GM12878 (cell line): ENCODE measurements around the gene TMEM132D. TPM values are rescaled to one million over a fixed set of nuclear protein-coding genes. Genes with fewer than 3 reads are reported as not detected.

Source experiments
- ATAC-seq: fragments of 200-7000 bp; cut with Tn5 transposase; 3 replicates; pipeline ENCODE4 v1.9.1; 2020; ENCODE audit warnings: mild to moderate bottlenecking, moderate library complexity
- BruUV-seq: library from RNA; stranded (reverse); fragments of 400-500 nt; replicated peaks from 2 replicates; lab custom pipeline; 2021; lab: Mats Ljungman, UMichigan
- CTCF ChIA-PET: fragments of 300-600 bp; sonication (Branson Sonifier 250); formaldehyde crosslinking; extraction: SDS; loops from one replicate; lab custom pipeline; 2021; ENCODE audit warnings: inconsistent platforms; lab: Yijun Ruan, JAX
- POLR2A ChIA-PET: fragments of 350-600 bp; formaldehyde crosslinking; extraction: SDS; loops from one replicate; lab custom pipeline; 2021; ENCODE audit warnings: inconsistent platforms; lab: Charles Lee
- RAD21 ChIA-PET: fragments of 300-600 bp; sonication (Branson Sonifier 250); formaldehyde crosslinking; loops from one replicate; lab custom pipeline; 2023; ENCODE audit warnings: antibody characterized with exemption; ENCODE audit not compliant: unreplicated experiment; lab: Charles Lee
- SMC1A ChIA-PET: fragments of 300-600 bp; sonication (Branson Sonifier 250); formaldehyde crosslinking; loops from one replicate; lab custom pipeline; 2023; ENCODE audit not compliant: unreplicated experiment, uncharacterized antibody; lab: Charles Lee
- DNase-seq: peaks from one replicate; pipeline ENCODE4 v3.0.0-alpha.2; 2011; ENCODE audit warnings: low read depth, low spot score
- FAIRE-seq: peaks from 3 replicates; lab custom pipeline; 2011; peaks lifted over from hg19 to GRCh38; lab: Jason Lieb, UNC
- H2AFZ ChIP-seq: 2 replicates; pipeline ENCODE4 v1.6.0; 2011; ENCODE audit warnings: low read depth, low read length, control low read depth; ENCODE audit not compliant: control insufficient read depth
- H3K27ac ChIP-seq: 2 replicates; pipeline ENCODE4 v1.5.1; 2011; ENCODE audit warnings: control low read depth; ENCODE audit not compliant: control insufficient read depth, insufficient read depth
- H3K27me3 ChIP-seq, 2 experiments: replicated peaks in 1 of 2; 2 replicates each; pipeline versions ENCODE4 v1.6.0 to v1.6.1; 2011; ENCODE audit warnings: low read length in 1 of 2; ENCODE audit not compliant: control insufficient read depth in 2 of 2, insufficient read depth in 2 of 2
- H3K36me3 ChIP-seq, 2 experiments: 2 replicates each; pipeline ENCODE4 v1.5.1; 2011; ENCODE audit warnings: low read length in 1 of 2; ENCODE audit not compliant: control insufficient read depth in 2 of 2, insufficient read depth in 2 of 2
- H3K4me1 ChIP-seq: 2 replicates; pipeline ENCODE4 v1.6.1; 2011; ENCODE audit warnings: mild to moderate bottlenecking, low read length, moderate library complexity, mixed read lengths; ENCODE audit not compliant: control insufficient read depth, insufficient read depth
- H3K4me2 ChIP-seq: 2 replicates; pipeline ENCODE4 v1.6.0; 2011; ENCODE audit warnings: control low read depth; ENCODE audit not compliant: control insufficient read depth, insufficient read depth
- H3K4me3 ChIP-seq: fragments of 200-600 bp; sonication (generic); 2 replicates; pipeline ENCODE4 v1.5.1; 2016
- H3K79me2 ChIP-seq: 2 replicates; pipeline ENCODE4 v1.6.0; 2011; ENCODE audit warnings: low read length; ENCODE audit not compliant: control insufficient read depth, insufficient read depth
- H3K9ac ChIP-seq: 2 replicates; pipeline ENCODE4 v1.8.0; 2011; ENCODE audit warnings: low read length, control low read depth, mixed read lengths; ENCODE audit not compliant: control insufficient read depth, insufficient read depth
- H3K9me3 ChIP-seq: replicated peaks from 3 replicates; pipeline ENCODE4 v1.5.1; 2011; ENCODE audit warnings: mild to moderate bottlenecking, low read length; ENCODE audit not compliant: control insufficient read depth, insufficient read depth
- H4K20me1 ChIP-seq: 2 replicates; pipeline ENCODE4 v1.6.0; 2011; ENCODE audit not compliant: control insufficient read depth, insufficient read depth
- BCL11A ChIP-seq: IDR thresholded peaks from 2 replicates; pipeline ENCODE4 v1.6.1; 2011; ENCODE audit warnings: low read depth, low read length
- CBX3 ChIP-seq: fragments of 200-600 bp; sonication (generic); IDR thresholded peaks from 2 replicates; pipeline ENCODE4 v1.6.1; 2016; ENCODE audit warnings: low read depth, borderline replicate concordance
- EP300 ChIP-seq, 2 experiments: fragments of 150-350 bp in 1 of 2; IDR thresholded peaks; 2 replicates each; pipeline ENCODE4 v1.6.1; 2011 to 2012; ENCODE audit warnings: low read depth in 2 of 2, low read length in 2 of 2, borderline replicate concordance in 1 of 2, improper control_type of control experiment in 1 of 2, inconsistent platforms in 1 of 2; ENCODE audit not compliant: control insufficient read depth in 1 of 2
- FOXM1 ChIP-seq: IDR thresholded peaks from 2 replicates; pipeline ENCODE4 v1.6.1; 2012; ENCODE audit warnings: low read depth, mild to moderate bottlenecking, inconsistent platforms, low read length, moderate library complexity
- JUND ChIP-seq: IDR thresholded peaks from 2 replicates; pipeline ENCODE4 v1.6.1; 2012; ENCODE audit warnings: low read depth, mild to moderate bottlenecking, low read length, improper control_type of control experiment, moderate library complexity
- MEF2B ChIP-seq: fragments of 450-650 bp; IDR thresholded peaks from 2 replicates; pipeline ENCODE4 v1.6.1; 2018; ENCODE audit warnings: mild to moderate bottlenecking, moderate library complexity; ENCODE audit not compliant: partially characterized antibody, poor library complexity, severe bottlenecking
- POU2F2 ChIP-seq: IDR thresholded peaks from 3 replicates; pipeline ENCODE4 v1.6.1; 2011; ENCODE audit warnings: low read depth, mild to moderate bottlenecking, low read length, borderline replicate concordance
- SUZ12 ChIP-seq: fragments of 200-600 bp; sonication (generic); IDR thresholded peaks from one replicate; pipeline ENCODE4 v1.6.1; 2018; ENCODE audit warnings: antibody characterized with exemption, mild to moderate bottlenecking; ENCODE audit not compliant: unreplicated experiment
- WGBS: methylation state at CpG from one replicate; pipeline ENCODE4 v1.1.6; 2016; ENCODE audit warnings: low lambda C conversion rate; ENCODE audit not compliant: insufficient replicate concordance, insufficient coverage; ENCODE audit errors: missing lambda C conversion rate; 5-methylcytosine and 5-hydroxymethylcytosine counted together
- in situ Hi-C: fragments of 300-500 bp; cut with MboI; formaldehyde crosslinking; loops from 9 replicates; pipeline ENCODE4 v1.14.3; 2018; ENCODE audit warnings: mixed read lengths
- intact Hi-C: fragments of 100-400 bp; cut with micrococcal nuclease; formaldehyde crosslinking; loops from one replicate; pipeline ENCODE4 v1.14.2; 2022; ENCODE audit not compliant: unreplicated experiment
- polyA plus RNA-seq, 11 experiments: library from polyadenylated mRNA; depleted of rRNA in 4 of 11; unstranded in 6 of 11; stranded (reverse) in 5 of 11; fragments of >200 nt; fragmentation: Nextera tagmentation in 4 of 11; fragmentation: Illumina TruSeq in 1 of 11; extraction: Ambion mirVana in 4 of 11; extraction: Trizol in 1 of 11; gene quantifications; 1 replicate in 1 of 11; 2 replicates in 10 of 11; pipeline versions ENCODE4 v1.2.1 to v1.2.3, GENCODE V29; 2011 to 2016; ENCODE audit warnings: inconsistent platforms in 2 of 11, missing spikeins in 2 of 11, low read depth in 1 of 11
- total RNA-seq, 4 experiments: library from RNA; depleted of rRNA in 3 of 4; stranded (reverse); fragments of >200 nt in 3 of 4; fragmentation: Illumina TruSeq in 1 of 4; extraction: Trizol in 1 of 4; gene quantifications; 2 replicates each; pipeline versions ENCODE4 v1.2.1 to v1.2.3, GENCODE V29; 2013 to 2021
- TF ChIP-seq, protein P1 (sequence below): fragments of 450-650 bp; IDR thresholded peaks from 2 replicates; pipeline ENCODE4 v1.6.1; 2017; ENCODE audit warnings: borderline replicate concordance
- TF ChIP-seq, protein P2 (sequence below): fragments of 450-650 bp; formaldehyde crosslinking; IDR thresholded peaks from 2 replicates; pipeline ENCODE4 v1.4.0; 2020; ENCODE audit warnings: mild to moderate bottlenecking, moderate library complexity
- TF ChIP-seq, protein P3 (sequence below): fragments of 450-650 bp; IDR thresholded peaks from 2 replicates; pipeline ENCODE4 v1.6.1; 2016; ENCODE audit warnings: mild to moderate bottlenecking

TMEM132D gene
- total and polyA plus RNA-seq, 10 of the 15 experiments (the other 5 are each of a cell fraction or from before 2014, with no cell fraction given), result under 0.01 to 0.12 (median 0.02) TPM; not detected in 3

DNA sequence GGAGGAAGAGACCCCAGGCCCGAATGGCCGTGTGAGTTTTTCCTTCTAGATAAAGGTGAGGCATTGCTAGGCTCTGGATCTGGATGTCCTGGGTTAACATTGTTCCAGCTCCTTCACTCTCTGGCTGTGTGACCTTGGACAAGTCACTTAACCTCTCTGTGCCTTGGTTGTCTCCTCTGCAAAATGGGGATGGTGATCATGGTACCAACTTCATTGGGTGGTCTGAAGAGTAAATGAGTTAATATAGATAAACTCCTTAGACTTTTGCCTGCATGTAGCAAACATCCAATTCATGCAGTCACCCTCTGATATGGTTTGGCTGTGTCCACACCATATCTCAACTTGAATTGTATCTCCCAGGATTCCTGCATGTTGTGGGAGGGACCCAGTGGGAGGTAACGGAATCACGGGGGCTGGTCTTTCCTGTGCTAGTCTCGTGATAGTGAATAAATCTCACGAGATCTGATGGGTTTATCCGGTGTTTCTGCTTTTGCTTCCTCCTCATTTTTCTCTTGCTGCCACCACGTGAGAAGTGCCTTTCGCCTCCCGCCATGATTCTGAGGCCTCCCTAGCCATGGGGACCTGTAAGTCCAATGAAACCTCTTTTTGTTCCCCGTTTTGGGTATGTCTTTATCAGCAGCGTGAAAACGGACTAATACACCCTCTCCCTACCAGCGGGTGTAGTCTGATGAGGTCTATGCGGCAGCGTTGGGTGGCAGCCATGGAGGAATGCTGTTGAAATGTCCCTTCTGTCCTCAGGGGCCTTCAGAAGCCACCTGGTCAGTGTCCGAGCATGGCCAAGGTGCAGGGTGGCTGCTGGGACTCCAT lies 794.4 kb downstream of the TMEM132D start (continued):
- TF ChIP-seq, protein P1, sequence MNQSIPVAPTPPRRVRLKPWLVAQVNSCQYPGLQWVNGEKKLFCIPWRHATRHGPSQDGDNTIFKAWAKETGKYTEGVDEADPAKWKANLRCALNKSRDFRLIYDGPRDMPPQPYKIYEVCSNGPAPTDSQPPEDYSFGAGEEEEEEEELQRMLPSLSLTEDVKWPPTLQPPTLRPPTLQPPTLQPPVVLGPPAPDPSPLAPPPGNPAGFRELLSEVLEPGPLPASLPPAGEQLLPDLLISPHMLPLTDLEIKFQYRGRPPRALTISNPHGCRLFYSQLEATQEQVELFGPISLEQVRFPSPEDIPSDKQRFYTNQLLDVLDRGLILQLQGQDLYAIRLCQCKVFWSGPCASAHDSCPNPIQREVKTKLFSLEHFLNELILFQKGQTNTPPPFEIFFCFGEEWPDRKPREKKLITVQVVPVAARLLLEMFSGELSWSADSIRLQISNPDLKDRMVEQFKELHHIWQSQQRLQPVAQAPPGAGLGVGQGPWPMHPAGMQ, result no peak
- TF ChIP-seq POU2F2, result no peak

DNA sequence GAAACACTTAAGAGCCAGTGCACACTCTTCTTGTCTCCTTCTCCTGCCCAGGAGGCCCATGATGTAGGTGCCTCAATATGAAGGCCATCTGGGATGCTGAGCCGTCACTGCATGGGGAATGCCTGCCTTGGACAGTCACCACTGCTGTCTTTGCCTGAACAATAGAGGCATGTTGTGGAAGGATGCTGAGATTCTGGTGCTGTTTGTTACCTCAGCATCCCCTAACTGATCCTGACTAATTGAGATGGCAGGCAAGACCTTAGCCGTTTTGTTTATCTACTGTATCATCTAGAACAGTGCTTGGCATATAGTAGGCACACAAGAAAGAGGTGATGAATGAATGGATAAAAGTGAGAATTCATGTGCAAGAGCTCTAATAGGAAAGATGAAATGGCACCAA lies 797.1 kb downstream of the TMEM132D start:
- H3K79me2 ChIP-seq, result no peaks in the 10 kb centered on the region
- ChIA-PET RAD21 (no interaction called here), SMC1A (no interaction called here), POLR2A (no interaction called here), CTCF (no interaction called here)
- no peak overlapping the region for H3K9ac ChIP-seq
- no peak for DNase-seq
- in situ Hi-C loops (no loop called here), intact Hi-C loops (no loop called here)
- H3K4me3 ChIP-seq, result no peak overlapping the region
- H3K36me3 ChIP-seq, result no peaks in the 10 kb centered on the region
- 0% methylated on average over 2 of the region's 2 CpGs for WGBS
- TF ChIP-seq EP300 (IDR thresholded peaks at IDR 0.05; ENCODE audit: borderline replicate concordance in 1 of 2, control insufficient read depth in 1 of 2, low read depth in 2 of 2, low read length in 2 of 2), result no peak
- TF ChIP-seq, protein P2, sequence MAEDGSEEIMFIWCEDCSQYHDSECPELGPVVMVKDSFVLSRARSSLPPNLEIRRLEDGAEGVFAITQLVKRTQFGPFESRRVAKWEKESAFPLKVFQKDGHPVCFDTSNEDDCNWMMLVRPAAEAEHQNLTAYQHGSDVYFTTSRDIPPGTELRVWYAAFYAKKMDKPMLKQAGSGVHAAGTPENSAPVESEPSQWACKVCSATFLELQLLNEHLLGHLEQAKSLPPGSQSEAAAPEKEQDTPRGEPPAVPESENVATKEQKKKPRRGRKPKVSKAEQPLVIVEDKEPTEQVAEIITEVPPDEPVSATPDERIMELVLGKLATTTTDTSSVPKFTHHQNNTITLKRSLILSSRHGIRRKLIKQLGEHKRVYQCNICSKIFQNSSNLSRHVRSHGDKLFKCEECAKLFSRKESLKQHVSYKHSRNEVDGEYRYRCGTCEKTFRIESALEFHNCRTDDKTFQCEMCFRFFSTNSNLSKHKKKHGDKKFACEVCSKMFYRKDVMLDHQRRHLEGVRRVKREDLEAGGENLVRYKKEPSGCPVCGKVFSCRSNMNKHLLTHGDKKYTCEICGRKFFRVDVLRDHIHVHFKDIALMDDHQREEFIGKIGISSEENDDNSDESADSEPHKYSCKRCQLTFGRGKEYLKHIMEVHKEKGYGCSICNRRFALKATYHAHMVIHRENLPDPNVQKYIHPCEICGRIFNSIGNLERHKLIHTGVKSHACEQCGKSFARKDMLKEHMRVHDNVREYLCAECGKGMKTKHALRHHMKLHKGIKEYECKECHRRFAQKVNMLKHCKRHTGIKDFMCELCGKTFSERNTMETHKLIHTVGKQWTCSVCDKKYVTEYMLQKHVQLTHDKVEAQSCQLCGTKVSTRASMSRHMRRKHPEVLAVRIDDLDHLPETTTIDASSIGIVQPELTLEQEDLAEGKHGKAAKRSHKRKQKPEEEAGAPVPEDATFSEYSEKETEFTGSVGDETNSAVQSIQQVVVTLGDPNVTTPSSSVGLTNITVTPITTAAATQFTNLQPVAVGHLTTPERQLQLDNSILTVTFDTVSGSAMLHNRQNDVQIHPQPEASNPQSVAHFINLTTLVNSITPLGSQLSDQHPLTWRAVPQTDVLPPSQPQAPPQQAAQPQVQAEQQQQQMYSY (CRISPR knock-in tag), result no peak
- TF ChIP-seq BCL11A, result no peak
- no peak for TF ChIP-seq JUND
- no peak for TF ChIP-seq SUZ12
- TF ChIP-seq FOXM1, result no peak
- TF ChIP-seq MEF2B, result no peak
- TF ChIP-seq, protein P3, sequence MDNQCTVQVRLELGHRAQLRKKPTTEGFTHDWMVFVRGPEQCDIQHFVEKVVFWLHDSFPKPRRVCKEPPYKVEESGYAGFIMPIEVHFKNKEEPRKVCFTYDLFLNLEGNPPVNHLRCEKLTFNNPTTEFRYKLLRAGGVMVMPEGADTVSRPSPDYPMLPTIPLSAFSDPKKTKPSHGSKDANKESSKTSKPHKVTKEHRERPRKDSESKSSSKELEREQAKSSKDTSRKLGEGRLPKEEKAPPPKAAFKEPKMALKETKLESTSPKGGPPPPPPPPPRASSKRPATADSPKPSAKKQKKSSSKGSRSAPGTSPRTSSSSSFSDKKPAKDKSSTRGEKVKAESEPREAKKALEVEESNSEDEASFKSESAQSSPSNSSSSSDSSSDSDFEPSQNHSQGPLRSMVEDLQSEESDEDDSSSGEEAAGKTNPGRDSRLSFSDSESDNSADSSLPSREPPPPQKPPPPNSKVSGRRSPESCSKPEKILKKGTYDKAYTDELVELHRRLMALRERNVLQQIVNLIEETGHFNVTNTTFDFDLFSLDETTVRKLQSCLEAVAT, result no peak
- TF ChIP-seq CBX3, result no peak
- no peaks in the 10 kb centered on the region for H4K20me1 ChIP-seq
- H3K9me3 ChIP-seq, result no peaks in the 10 kb centered on the region; the same call in 2 of the 3 replicates
- no peak overlapping the region for H3K4me2 ChIP-seq
- FAIRE-seq, result no peak
- no TSS peak for BruUV-seq
- H3K27ac ChIP-seq, result no peak overlapping the region
- no peak for ATAC-seq
- no peak overlapping the region for H2AFZ ChIP-seq
- no peaks in the 10 kb centered on the region for H3K4me1 ChIP-seq
- no peaks in the 10 kb centered on the region for H3K27me3 ChIP-seq
